Measurements from ENCODE around the gene MOSMO. TPM values are rescaled to one million over a fixed set of nuclear protein-coding genes. Genes with fewer than 3 reads are reported as not detected.

Gene MOSMO
- total RNA-seq, 1 donor from 2014 or later = 12.1 TPM

DNA sequence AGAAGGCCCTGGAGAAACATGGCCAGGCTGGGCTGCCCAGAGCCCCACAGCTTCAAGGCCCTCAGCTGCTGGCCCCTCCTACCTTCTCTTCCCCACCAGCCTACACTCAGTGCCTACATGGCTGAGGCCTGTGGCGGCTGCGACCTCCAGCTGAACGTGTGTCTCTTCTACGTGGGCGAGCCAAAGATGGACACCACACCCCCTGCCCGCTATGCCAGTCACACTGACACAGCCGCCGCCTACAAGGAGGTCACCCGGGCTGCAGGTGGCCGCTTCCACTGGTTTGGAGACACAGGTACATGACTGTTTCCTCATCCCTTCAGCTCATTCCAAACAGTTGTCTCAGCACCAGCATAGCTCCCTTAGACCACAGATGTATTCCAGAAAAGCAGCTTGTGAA lies 124.9 kb downstream of the MOSMO start:
- intact Hi-C loops (cut with micrococcal nuclease) = no loop called here
- Histone ChIP-seq H3K27ac (replicated peaks) (no peak overlapping the region), H3K27me3 (ENCODE audit: low read depth) (no peaks in the 10 kb centered on the region), H3K9me3 (replicated peaks) (no peaks in the 10 kb centered on the region), H3K4me3 (no peak overlapping the region), H3K4me1 (no peaks in the 10 kb centered on the region), H3K36me3 (no peaks in the 10 kb centered on the region)
- DNase-seq = no peak
- TF ChIP-seq, protein P1, sequence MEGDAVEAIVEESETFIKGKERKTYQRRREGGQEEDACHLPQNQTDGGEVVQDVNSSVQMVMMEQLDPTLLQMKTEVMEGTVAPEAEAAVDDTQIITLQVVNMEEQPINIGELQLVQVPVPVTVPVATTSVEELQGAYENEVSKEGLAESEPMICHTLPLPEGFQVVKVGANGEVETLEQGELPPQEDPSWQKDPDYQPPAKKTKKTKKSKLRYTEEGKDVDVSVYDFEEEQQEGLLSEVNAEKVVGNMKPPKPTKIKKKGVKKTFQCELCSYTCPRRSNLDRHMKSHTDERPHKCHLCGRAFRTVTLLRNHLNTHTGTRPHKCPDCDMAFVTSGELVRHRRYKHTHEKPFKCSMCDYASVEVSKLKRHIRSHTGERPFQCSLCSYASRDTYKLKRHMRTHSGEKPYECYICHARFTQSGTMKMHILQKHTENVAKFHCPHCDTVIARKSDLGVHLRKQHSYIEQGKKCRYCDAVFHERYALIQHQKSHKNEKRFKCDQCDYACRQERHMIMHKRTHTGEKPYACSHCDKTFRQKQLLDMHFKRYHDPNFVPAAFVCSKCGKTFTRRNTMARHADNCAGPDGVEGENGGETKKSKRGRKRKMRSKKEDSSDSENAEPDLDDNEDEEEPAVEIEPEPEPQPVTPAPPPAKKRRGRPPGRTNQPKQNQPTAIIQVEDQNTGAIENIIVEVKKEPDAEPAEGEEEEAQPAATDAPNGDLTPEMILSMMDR (IDR thresholded peaks at IDR 0.05; ENCODE audit: borderline replicate concordance) = no peak

Other genes starting within 250 kb of the MOSMO start
- gene NPIPB4, start 150.4 kb upstream of the MOSMO start, total RNA-seq = 24.1 TPM
- gene UQCRC2, start 54.8 kb upstream of the MOSMO start, total RNA-seq = 964 TPM
- not detected for gene PDZD9, start 7.0 kb upstream of the MOSMO start, total RNA-seq
- gene VWA3A, start 84.4 kb downstream of the MOSMO start, total RNA-seq = 0.25 TPM
- gene SDR42E2, start 154.4 kb downstream of the MOSMO start, total RNA-seq = 0.08 TPM
- 22.1 TPM for gene EEF2K, start 198.2 kb downstream of the MOSMO start, total RNA-seq

All from left ventricle myocardium inferior (tissue), 1 donor.